Measurements from ENCODE around the gene POC1A.

DNA sequence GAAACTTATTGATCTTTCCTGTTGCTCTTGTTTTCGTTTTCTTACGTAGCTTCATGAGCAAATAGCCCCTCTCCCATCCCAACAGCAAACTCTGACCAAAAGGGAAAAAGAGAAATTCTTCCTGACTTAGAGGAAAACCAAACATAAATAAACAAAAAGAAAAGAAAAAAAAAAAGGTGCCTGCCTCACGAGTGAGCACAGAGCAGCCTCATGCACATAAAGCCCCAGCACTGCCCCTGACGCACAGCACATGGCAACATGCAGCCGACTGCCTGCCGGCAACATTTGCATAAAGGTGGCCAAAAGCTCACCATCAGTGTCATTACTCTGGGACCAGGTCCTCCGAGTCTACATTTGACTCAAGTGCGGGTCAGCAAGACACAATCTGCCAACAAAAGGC is 6.4 kb downstream of the POC1A start:
- TF ChIP-seq POLR2A (IDR thresholded peaks at IDR 0.05; ENCODE audit: low read depth, low read length) (no peak), CTCF (conservative IDR thresholded peaks at IDR 0.05; ENCODE audit: low read depth, low read length) (no peak), BHLHE40 (IDR thresholded peaks at IDR 0.05; ENCODE audit: low read depth, low read length) (peak; percentile 89), FOS (IDR thresholded peaks at IDR 0.05; ENCODE audit: low read depth, low read length) (no peak)

Data from IMR-90 (cell line).